ENCODE measurements around the gene NSRP1. TPM values are rescaled to one million over a fixed set of nuclear protein-coding genes. Genes with fewer than 3 reads are reported as not detected.

The NSRP1 gene
- total and polyA plus RNA-seq, 7 donors = 13.6 to 32.7 (median 19.4) TPM

- peaks cover 3 to 60% (median 24%) of the 10 kb centered on the region in 3 donors for H3K27me3 ChIP-seq (ENCODE audit: insufficient read depth in 3 of 3, low read length in 2 of 3)
- peak overlapping the region; percentile 59 for H3K4me3 ChIP-seq
- WGBS, 3 donors = 23 to 39% (median 29%) methylated on average over 12 of the region's 12 CpGs
- H3K9me3 ChIP-seq = no peaks in the 10 kb centered on the region
- peaks cover 7% of the 10 kb centered on the region for H3K4me1 ChIP-seq
- no peak for ATAC-seq
- H3K36me3 ChIP-seq (ENCODE audit: insufficient read depth in 1 of 2, low read depth in 1 of 2) = no peaks in the 10 kb centered on the region
- no peak overlapping the region for H3K27ac ChIP-seq
- intact Hi-C loops (cut with DNase I) = no loop called here
- DNase-seq = no peak
- no peak for TF ChIP-seq CTCF (IDR thresholded peaks at IDR 0.05)
These were observed 118.3 kb downstream of the NSRP1 start for GRCh38 chr17:30234964-30235363.

- ATAC-seq (peak in 3 of 4 donors; percentile 22 to 66 (median 34)), DNase-seq (no peak)
- WGBS, 3 donors = 2 to 3% (median 2%) methylated on average over 73 to 81 of the region's 82 CpGs
- Histone ChIP-seq H3K4me1 (peaks cover 7% of the 10 kb centered on the region), H3K9me3 (no peaks in the 10 kb centered on the region), H3K27me3 (ENCODE audit: insufficient read depth in 3 of 3, low read length in 2 of 3) (peaks cover 3 to 60% (median 24%) of the 10 kb centered on the region in 3 donors), H3K36me3 (ENCODE audit: insufficient read depth in 1 of 2, low read depth in 1 of 2) (no peaks in the 10 kb centered on the region), H3K4me3 (peak within 1 kb of the TSS; percentile 59), H3K27ac (no peak within 1 kb of the TSS)
- intact Hi-C loops (cut with DNase I) = no loop called here
- TF ChIP-seq CTCF (IDR thresholded peaks at IDR 0.05) = no peak
These were observed 119.0 kb downstream of the NSRP1 start, which contains the start of gene SLC6A4 for GRCh38 chr17:30235386-30236296. TSS of gene SLC6A4 (minus strand) at chr17:30235697. CDS start at chr17:30221958, 13,739 bp downstream.

Other genes with a start within 250 kb of the NSRP1 start
- gene SSH2, start 186.6 kb upstream of the NSRP1 start, total RNA-seq = 100 to 1,000 TPM; 107 to 168 (median 140) TPM
- 10 to 100 TPM; 28.0 to 67.4 (median 43.4) TPM for gene SSH2, start 186.6 kb upstream of the NSRP1 start, polyA plus RNA-seq
- under 1 TPM in 1 of 4 donors, not detected in 3; 0.67 TPM for gene EFCAB5, start 175.2 kb upstream of the NSRP1 start, total RNA-seq
- under 1 TPM in 2 of 3 donors, not detected in 1; 0.10 to 0.17 TPM for gene EFCAB5, start 175.2 kb upstream of the NSRP1 start, polyA plus RNA-seq
- gene SLC6A4, start 118.9 kb downstream of the NSRP1 start, total RNA-seq = not detected
- gene SLC6A4, start 118.9 kb downstream of the NSRP1 start, polyA plus RNA-seq = under 1 TPM in 2 of 3 donors, not detected in 1; 0.01 to 0.06 TPM
- gene BLMH, start 175.1 kb downstream of the NSRP1 start, total RNA-seq = 10 to 100 TPM; 21.2 to 29.2 (median 23.8) TPM
- 10 to 100 TPM; 17.0 to 33.0 (median 17.6) TPM for gene BLMH, start 175.1 kb downstream of the NSRP1 start, polyA plus RNA-seq
- gene TMIGD1, start 217.2 kb downstream of the NSRP1 start, total RNA-seq = not detected
- gene TMIGD1, start 217.2 kb downstream of the NSRP1 start, polyA plus RNA-seq = not detected